HG03025 (cell line): Measurements from ENCODE around the gene NIPBL.
"Not testable (repeated sequence)": the region's sequence is repeated elsewhere in the genome, so short reads cannot be mapped to it uniquely, and the experiment has no call there.

Experiments used
- ATAC-seq: cut with Tn5 transposase; IDR thresholded peaks from one replicate; pipeline ENCODE4 v1.9.1; 2021; ENCODE audit warnings: mild to moderate bottlenecking, moderate library complexity; ENCODE audit not compliant: unreplicated experiment, low FRiP score

The NIPBL gene

GRCh38 chr5:37013181-37013580, 136.6 kb downstream of the NIPBL start:
- ATAC-seq = not testable (repeated sequence)

GRCh38 chr5:37014321-37014720, 137.8 kb downstream of the NIPBL start:
- no peak for ATAC-seq

- no peak for ATAC-seq
Measured at GRCh38 chr5:37015795-37016666, 139.5 kb downstream of the NIPBL start.

GRCh38 chr5:37028910-37029309, 152.3 kb downstream of the NIPBL start:
- ATAC-seq = no peak

- ATAC-seq = no peak
Measured at GRCh38 chr5:37029436-37029835, 152.9 kb downstream of the NIPBL start.

GRCh38 chr5:37034955-37035354, 158.4 kb downstream of the NIPBL start:
- no peak for ATAC-seq

GRCh38 chr5:37037840-37038239, 161.3 kb downstream of the NIPBL start:
- ATAC-seq = no peak

GRCh38 chr5:37039824-37040223, 163.3 kb downstream of the NIPBL start:
- no peak for ATAC-seq

- no peak for ATAC-seq
Measured at GRCh38 chr5:37043693-37044092, 167.1 kb downstream of the NIPBL start.

GRCh38 chr5:37044120-37044519, 167.6 kb downstream of the NIPBL start:
- ATAC-seq = no peak

- ATAC-seq = no peak
Measured at GRCh38 chr5:37045703-37046102, 169.1 kb downstream of the NIPBL start.

- ATAC-seq = no peak
Measured at GRCh38 chr5:37047947-37048346, 171.4 kb downstream of the NIPBL start.

- no peak for ATAC-seq
Measured at GRCh38 chr5:37054391-37054790, 177.8 kb downstream of the NIPBL start.

- no peak for ATAC-seq
Measured at GRCh38 chr5:37055383-37055990, 178.9 kb downstream of the NIPBL start.

- ATAC-seq = no peak
Measured at GRCh38 chr5:37056762-37057161, 180.2 kb downstream of the NIPBL start.

GRCh38 chr5:37060030-37060429, 183.5 kb downstream of the NIPBL start:
- ATAC-seq = no peak

GRCh38 chr5:37063739-37064138, 187.2 kb downstream of the NIPBL start:
- ATAC-seq = no peak

GRCh38 chr5:37064442-37064841, 187.9 kb downstream of the NIPBL start:
- no peak for ATAC-seq

- ATAC-seq = no peak
Measured at GRCh38 chr5:37071487-37071886, 194.9 kb downstream of the NIPBL start.

- no peak for ATAC-seq
Measured at GRCh38 chr5:37071901-37072581, 195.5 kb downstream of the NIPBL start.

- ATAC-seq = no peak
Measured at GRCh38 chr5:37075399-37075950, 198.9 kb downstream of the NIPBL start.
